PFSK-1 (cell line): ENCODE data around the gene TBC1D22A.

ENCODE experiments used
- FOXP2 ChIP-seq: optimal IDR thresholded peaks from 2 replicates; pipeline ENCODE3; 2011; ENCODE audit warnings: borderline replicate concordance, control low read depth, inconsistent platforms; ENCODE audit not compliant: insufficient read depth; ENCODE audit errors: extremely low read length, extremely low read depth
- POLR2AphosphoS5 ChIP-seq: IDR thresholded peaks from 2 replicates; pipeline ENCODE4 v1.6.1; 2012; ENCODE audit warnings: low read depth, mild to moderate bottlenecking, control low read depth, low read length, moderate library complexity
- REST ChIP-seq, 2 experiments: IDR thresholded peaks; 2 replicates each; pipeline versions ENCODE4 v1.6.1 to v1.8.0; 2011 to 2012; ENCODE audit warnings: low read depth in 2 of 2, low read length in 2 of 2, control low read depth in 1 of 2, inconsistent platforms in 1 of 2, mild to moderate bottlenecking in 1 of 2, moderate library complexity in 1 of 2; ENCODE audit not compliant: insufficient read depth in 1 of 2
- SIN3A ChIP-seq: IDR thresholded peaks from 2 replicates; pipeline ENCODE4 v1.6.1; 2012; ENCODE audit warnings: mild to moderate bottlenecking, low read length, moderate library complexity, borderline replicate concordance; ENCODE audit not compliant: insufficient read depth
- TAF1 ChIP-seq: IDR thresholded peaks from 2 replicates; pipeline ENCODE4 v1.6.1; 2012; ENCODE audit warnings: low read length, control low read depth, borderline replicate concordance; ENCODE audit not compliant: insufficient read depth

Gene TBC1D22A

GRCh38 chr22:47053013-47053725, 290.7 kb downstream of the TBC1D22A start:
- no peak for TF ChIP-seq FOXP2
- no peak for TF ChIP-seq SIN3A
- no peak for TF ChIP-seq TAF1
- TF ChIP-seq POLR2AphosphoS5 = no peak
- no peak for TF ChIP-seq REST (IDR thresholded peaks at IDR 0.05; ENCODE audit: insufficient read depth in 1 of 2, low read depth in 2 of 2, low read length in 2 of 2)

DNA sequence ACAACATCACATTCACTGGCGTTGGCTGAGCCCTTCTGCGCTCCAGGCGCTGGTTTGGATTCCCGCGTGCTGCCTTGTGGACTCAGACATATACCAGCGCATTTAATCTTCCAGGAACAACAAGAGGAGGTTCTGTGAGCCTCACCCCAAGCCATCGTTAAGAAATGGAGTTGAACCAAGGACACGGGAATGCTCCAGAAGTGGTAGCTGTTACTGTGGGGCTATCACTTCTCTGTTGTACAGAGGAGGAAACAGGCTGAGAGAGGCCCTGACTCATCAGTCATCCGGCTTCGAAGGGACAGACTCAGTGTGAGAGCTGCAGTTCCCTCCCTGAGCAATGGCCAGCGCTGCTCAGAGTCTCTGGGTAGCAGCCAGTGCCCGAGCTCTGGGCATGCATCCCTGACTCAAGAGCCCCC, 291.3 kb downstream of the TBC1D22A start:
- TF ChIP-seq POLR2AphosphoS5 (no peak), TAF1 (no peak), FOXP2 (no peak), REST (IDR thresholded peaks at IDR 0.05; ENCODE audit: insufficient read depth in 1 of 2, low read depth in 2 of 2, low read length in 2 of 2) (no peak), SIN3A (no peak)

GRCh38 chr22:47054231-47055072, 292.0 kb downstream of the TBC1D22A start:
- TF ChIP-seq TAF1 = no peak
- no peak for TF ChIP-seq REST (IDR thresholded peaks at IDR 0.05; ENCODE audit: insufficient read depth in 1 of 2, low read depth in 2 of 2, low read length in 2 of 2)
- TF ChIP-seq POLR2AphosphoS5 = no peak
- TF ChIP-seq FOXP2 = no peak
- no peak for TF ChIP-seq SIN3A

- no peak for TF ChIP-seq REST (IDR thresholded peaks at IDR 0.05; ENCODE audit: insufficient read depth in 1 of 2, low read depth in 2 of 2, low read length in 2 of 2)
- TF ChIP-seq POLR2AphosphoS5 = no peak
- TF ChIP-seq SIN3A = no peak
- TF ChIP-seq TAF1 = no peak
- TF ChIP-seq FOXP2 = no peak
Measured at GRCh38 chr22:47055073-47055355, 292.6 kb downstream of the TBC1D22A start.
